HG02623 (cell line): ENCODE measurements around the gene DUOX2.

Source experiments
- ATAC-seq: cut with Tn5 transposase; IDR thresholded peaks from one replicate; pipeline ENCODE4 v1.9.1; 2021; ENCODE audit warnings: moderate library complexity; ENCODE audit not compliant: unreplicated experiment

Gene DUOX2

GRCh38 chr15:45114076-45114750 is at the start of gene DUOX2, which contains the start of gene DUOXA2:
Gene DUOX2, minus strand, starts transcription at chr15:45114172. Its CDS starts 761 bp downstream, at chr15:45113411.
Gene DUOXA2, plus strand, starts transcription at chr15:45114326. Its CDS starts 280 bp downstream, at chr15:45114606.
- ATAC-seq, result no peak

GRCh38 chr15:45163508-45163856 is 49.5 kb upstream of the DUOX2 start:
- ATAC-seq, result no peak

GRCh38 chr15:45162771-45163507 is 49.0 kb upstream of the DUOX2 start:
- ATAC-seq, result no peak

GRCh38 chr15:45161666-45162065 is 47.7 kb upstream of the DUOX2 start:
- ATAC-seq, result no peak

GRCh38 chr15:45157974-45158373 is 44.0 kb upstream of the DUOX2 start:
- no peak for ATAC-seq

GRCh38 chr15:45156744-45157455 is 42.9 kb upstream of the DUOX2 start:
- ATAC-seq, result no peak

- ATAC-seq, result no peak
These were observed 41.8 kb upstream of the DUOX2 start for GRCh38 chr15:45155739-45156138.

GRCh38 chr15:45151998-45152828 is 38.2 kb upstream of the DUOX2 start:
- ATAC-seq, result no peak

- ATAC-seq, result no peak
These were observed 37.0 kb upstream of the DUOX2 start for GRCh38 chr15:45150997-45151396.

- ATAC-seq, result no peak
These were observed 36.5 kb upstream of the DUOX2 start for GRCh38 chr15:45150481-45150880.

GRCh38 chr15:45149060-45149459 is 35.1 kb upstream of the DUOX2 start:
- no peak for ATAC-seq

GRCh38 chr15:45148076-45149059 is 34.4 kb upstream of the DUOX2 start:
- no peak for ATAC-seq

- no peak for ATAC-seq
These were observed 33.6 kb upstream of the DUOX2 start for GRCh38 chr15:45147606-45148005.

GRCh38 chr15:45146405-45146804 is 32.4 kb upstream of the DUOX2 start:
- ATAC-seq, result no peak

GRCh38 chr15:45144775-45145174 is 30.8 kb upstream of the DUOX2 start:
- no peak for ATAC-seq

GRCh38 chr15:45143946-45144345 is 30.0 kb upstream of the DUOX2 start:
- no peak for ATAC-seq

- no peak for ATAC-seq
These were observed 29.1 kb upstream of the DUOX2 start for GRCh38 chr15:45143056-45143455.

GRCh38 chr15:45141386-45141785 is 27.4 kb upstream of the DUOX2 start:
- no peak for ATAC-seq

- ATAC-seq, result no peak
These were observed 26.7 kb upstream of the DUOX2 start for GRCh38 chr15:45140557-45141250.
